Breast epithelium (tissue), 4 donors: ENCODE measurements around the gene SFN. TPM values are rescaled to one million over a fixed set of nuclear protein-coding genes. Genes with fewer than 3 reads are reported as not detected.

Source experiments
- DNase-seq, 2 donors: peaks; one replicate each; pipeline ENCODE4 v3.0.0-alpha.2; 2019; ENCODE audit warnings: low spot score in 2 of 2
- H3K27ac ChIP-seq, 2 donors: fragments of 200-600 bp; sonication (generic) in 1 of 2; one replicate each; pipeline ENCODE4 v1.5.1; 2016 to 2019; ENCODE audit warnings: mild to moderate bottlenecking in 1 of 2
- H3K27me3 ChIP-seq, 2 donors: fragments of 200-600 bp; sonication (generic) in 1 of 2; one replicate each; pipeline versions ENCODE4 v1.5.1 to v1.6.0; 2017 to 2019; ENCODE audit warnings: control low read depth in 1 of 2, mild to moderate bottlenecking in 1 of 2
- H3K36me3 ChIP-seq: fragments of 200-600 bp; one replicate; pipeline ENCODE4 v1.5.1; 2019
- H3K4me1 ChIP-seq, 2 donors: fragments of 200-600 bp; sonication (generic); one replicate each; pipeline ENCODE4 v1.5.1; 2016 to 2019; ENCODE audit warnings: control low read depth in 1 of 2
- H3K4me3 ChIP-seq, 3 donors: fragments of 200-600 bp; sonication (generic); 1 replicate in 2 of 3; 2 replicates in 1 of 3; pipeline ENCODE4 v1.5.1; 2016 to 2019; ENCODE audit warnings: mild to moderate bottlenecking in 3 of 3, moderate library complexity in 2 of 3
- H3K9me3 ChIP-seq, 2 donors: fragments of 200-600 bp; sonication (generic) in 1 of 2; one replicate each; pipeline ENCODE4 v1.5.1; 2016 to 2019; ENCODE audit warnings: control low read depth in 1 of 2
- POLR2A ChIP-seq: fragments of 450-650 bp; IDR thresholded peaks from one replicate; pipeline ENCODE4 v1.6.1; 2016; ENCODE audit warnings: antibody characterized with exemption, mild to moderate bottlenecking, moderate library complexity
- POLR2AphosphoS5 ChIP-seq, 3 donors: sonication (generic); formaldehyde crosslinking; IDR thresholded peaks; one replicate each; pipeline ENCODE4 v1.6.1; 2017; ENCODE audit warnings: antibody characterized with exemption in 3 of 3
- intact Hi-C: fragments of 100-400 bp; cut with DNase I; formaldehyde crosslinking; loops from one replicate; pipeline ENCODE4 v1.15.1; 2023; ENCODE audit warnings: low total_unique reads
- total RNA-seq, 3 donors: library from RNA; depleted of rRNA; stranded (reverse); fragments of >200 nt; gene quantifications; one replicate each; pipeline ENCODE4 v1.1.0, GENCODE V29; 2016
- TF ChIP-seq, protein P1 (sequence below), 3 donors: fragments of 450-650 bp; IDR thresholded peaks; one replicate each; pipeline ENCODE4 v1.5.1; 2016 to 2017; ENCODE audit warnings: antibody characterized with exemption in 3 of 3, mild to moderate bottlenecking in 3 of 3, moderate library complexity in 3 of 3

SFN gene
- total RNA-seq, 3 donors from 2014 or later = 12.1 to 18.4 TPM; not detected in 1

- no peak overlapping the region for H3K27ac ChIP-seq
- H3K9me3 ChIP-seq = no peaks in the 10 kb centered on the region
- DNase-seq = no peak
- peaks cover 6% of the 10 kb centered on the region for H3K36me3 ChIP-seq
- H3K4me1 ChIP-seq = no peaks in the 10 kb centered on the region
- no peaks in the 10 kb centered on the region for H3K27me3 ChIP-seq
- no peak overlapping the region for H3K4me3 ChIP-seq
- TF ChIP-seq POLR2A (no peak), POLR2AphosphoS5 (IDR thresholded peaks at IDR 0.05) (no peak)
- TF ChIP-seq, protein P1, sequence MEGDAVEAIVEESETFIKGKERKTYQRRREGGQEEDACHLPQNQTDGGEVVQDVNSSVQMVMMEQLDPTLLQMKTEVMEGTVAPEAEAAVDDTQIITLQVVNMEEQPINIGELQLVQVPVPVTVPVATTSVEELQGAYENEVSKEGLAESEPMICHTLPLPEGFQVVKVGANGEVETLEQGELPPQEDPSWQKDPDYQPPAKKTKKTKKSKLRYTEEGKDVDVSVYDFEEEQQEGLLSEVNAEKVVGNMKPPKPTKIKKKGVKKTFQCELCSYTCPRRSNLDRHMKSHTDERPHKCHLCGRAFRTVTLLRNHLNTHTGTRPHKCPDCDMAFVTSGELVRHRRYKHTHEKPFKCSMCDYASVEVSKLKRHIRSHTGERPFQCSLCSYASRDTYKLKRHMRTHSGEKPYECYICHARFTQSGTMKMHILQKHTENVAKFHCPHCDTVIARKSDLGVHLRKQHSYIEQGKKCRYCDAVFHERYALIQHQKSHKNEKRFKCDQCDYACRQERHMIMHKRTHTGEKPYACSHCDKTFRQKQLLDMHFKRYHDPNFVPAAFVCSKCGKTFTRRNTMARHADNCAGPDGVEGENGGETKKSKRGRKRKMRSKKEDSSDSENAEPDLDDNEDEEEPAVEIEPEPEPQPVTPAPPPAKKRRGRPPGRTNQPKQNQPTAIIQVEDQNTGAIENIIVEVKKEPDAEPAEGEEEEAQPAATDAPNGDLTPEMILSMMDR (IDR thresholded peaks at IDR 0.05) = no peak
- intact Hi-C loops = no loop called here
Measured at GRCh38 chr1:26855636-26856035, 7.3 kb upstream of the SFN start.

DNA sequence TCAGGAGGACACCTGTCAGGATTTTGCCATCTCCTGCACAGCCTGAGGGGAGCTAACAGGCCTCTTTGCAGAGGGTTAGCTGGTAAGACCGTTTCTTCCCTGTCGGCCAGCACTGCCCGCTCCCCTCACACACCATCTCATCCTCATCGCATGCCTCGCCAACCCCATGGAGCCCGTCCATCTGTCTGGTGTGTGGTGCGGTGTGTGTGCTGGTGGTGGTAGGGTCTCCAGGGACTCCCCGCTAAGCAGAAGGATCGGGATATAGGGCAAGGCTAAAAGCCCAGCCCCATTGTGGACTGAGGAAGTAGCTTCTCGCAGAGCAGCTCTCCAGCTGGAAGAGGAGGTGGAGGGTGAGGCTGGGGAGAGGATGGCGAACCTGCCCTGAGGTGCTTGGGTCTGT is 6.8 kb upstream of the SFN start:
- intact Hi-C loops = no loop called here
- DNase-seq = no peak
- no peaks in the 10 kb centered on the region for H3K4me1 ChIP-seq
- TF ChIP-seq POLR2A (no peak), POLR2AphosphoS5 (IDR thresholded peaks at IDR 0.05) (no peak)
- TF ChIP-seq, protein P1 (IDR thresholded peaks at IDR 0.05) = no peak
- no peaks in the 10 kb centered on the region for H3K27me3 ChIP-seq
- no peak overlapping the region for H3K27ac ChIP-seq
- H3K9me3 ChIP-seq = no peaks in the 10 kb centered on the region
- peaks cover 6% of the 10 kb centered on the region for H3K36me3 ChIP-seq
- no peak overlapping the region for H3K4me3 ChIP-seq

- no peaks in the 10 kb centered on the region for H3K27me3 ChIP-seq
- H3K9me3 ChIP-seq = no peaks in the 10 kb centered on the region
- H3K36me3 ChIP-seq = peaks cover 5% of the 10 kb centered on the region
- H3K4me1 ChIP-seq = no peaks in the 10 kb centered on the region
- no peak for DNase-seq
- H3K4me3 ChIP-seq = no peak overlapping the region
- TF ChIP-seq, protein P1 (IDR thresholded peaks at IDR 0.05) = no peak
- TF ChIP-seq POLR2AphosphoS5 (IDR thresholded peaks at IDR 0.05) = no peak
- TF ChIP-seq POLR2A = no peak
- intact Hi-C loops = no loop called here
- H3K27ac ChIP-seq = no peak overlapping the region
Measured at GRCh38 chr1:26856604-26857469, 6.1 kb upstream of the SFN start.

GRCh38 chr1:26857473-26858060 is 5.4 kb upstream of the SFN start:
- Histone ChIP-seq H3K27ac (no peak overlapping the region), H3K9me3 (no peaks in the 10 kb centered on the region), H3K4me3 (no peak overlapping the region), H3K36me3 (no peaks in the 10 kb centered on the region), H3K27me3 (no peaks in the 10 kb centered on the region), H3K4me1 (no peaks in the 10 kb centered on the region)
- TF ChIP-seq POLR2A (no peak), POLR2AphosphoS5 (IDR thresholded peaks at IDR 0.05) (no peak)
- TF ChIP-seq, protein P1 (IDR thresholded peaks at IDR 0.05) = no peak
- no peak for DNase-seq
- intact Hi-C loops = no loop called here

- Histone ChIP-seq H3K4me1 (no peaks in the 10 kb centered on the region), H3K36me3 (no peaks in the 10 kb centered on the region), H3K9me3 (no peaks in the 10 kb centered on the region), H3K4me3 (no peak overlapping the region), H3K27me3 (no peaks in the 10 kb centered on the region), H3K27ac (no peak overlapping the region)
- no peak for DNase-seq
- intact Hi-C loops = no loop called here
- TF ChIP-seq POLR2AphosphoS5 (IDR thresholded peaks at IDR 0.05) (no peak), POLR2A (no peak)
- TF ChIP-seq, protein P1 (IDR thresholded peaks at IDR 0.05) = no peak
Measured at GRCh38 chr1:26858160-26858559, 4.8 kb upstream of the SFN start.
